Brain microvascular endothelial cell (primary cell): ENCODE measurements around the gene CAMTA2.

ENCODE experiments used
- DNase-seq: peaks from one replicate; pipeline ENCODE4 v3.0.0-alpha.2; 2020
- H3K27ac ChIP-seq: fragments of 250-450 bp; sonication (Bioruptor Pico); 2 replicates; pipeline ENCODE4 v1.5.1; 2020; ENCODE audit warnings: mild to moderate bottlenecking, moderate library complexity
- H3K27me3 ChIP-seq: fragments of 250-450 bp; sonication (Bioruptor Pico); replicated peaks from 2 replicates; pipeline ENCODE4 v1.5.1; 2020; ENCODE audit warnings: mild to moderate bottlenecking
- H3K36me3 ChIP-seq: fragments of 250-450 bp; sonication (Bioruptor Pico); replicated peaks from 2 replicates; pipeline ENCODE4 v1.5.1; 2020; ENCODE audit warnings: mild to moderate bottlenecking
- H3K4me3 ChIP-seq: 2 replicates; pipeline ENCODE4 v1.5.1; 2011; ENCODE audit warnings: low read depth, mild to moderate bottlenecking, control low read depth, low read length, moderate library complexity
- CTCF ChIP-seq: IDR thresholded peaks from 2 replicates; pipeline ENCODE4 v1.5.1; 2011; ENCODE audit warnings: low read depth, mild to moderate bottlenecking, moderate library complexity, low read length, control low read depth, inconsistent platforms; ENCODE audit errors: missing control alignments
- in situ Hi-C: cut with HindIII; loops from 2 replicates; pipeline ENCODE4 v1.10.0; 2017; ENCODE audit warnings: low sequenced_read_pairs, low pct_ligation_motif_present

The CAMTA2 gene

GRCh38 chr17:4938688-4939545, 48.6 kb downstream of the CAMTA2 start:
- Histone ChIP-seq H3K27ac (peak overlapping the region; percentile 63), H3K36me3 (peaks cover 30% of the 10 kb centered on the region), H3K4me3 (peak overlapping the region; percentile 85), H3K27me3 (no peaks in the 10 kb centered on the region)
- in situ Hi-C loops: no loop called here
- TF ChIP-seq CTCF: no peak
- DNase-seq: no peak

GRCh38 chr17:4938069-4938491, 49.4 kb downstream of the CAMTA2 start:
- no peak overlapping the region for H3K27ac ChIP-seq
- in situ Hi-C loops: no loop called here
- DNase-seq: no peak
- no peaks in the 10 kb centered on the region for H3K27me3 ChIP-seq
- H3K36me3 ChIP-seq: peaks cover 22% of the 10 kb centered on the region
- TF ChIP-seq CTCF: no peak
- no peak overlapping the region for H3K4me3 ChIP-seq

- Histone ChIP-seq H3K27me3 (no peaks in the 10 kb centered on the region), H3K36me3 (peaks cover 17% of the 10 kb centered on the region), H3K4me3 (no peak overlapping the region), H3K27ac (no peak overlapping the region)
- DNase-seq: no peak
- no peak for TF ChIP-seq CTCF
- in situ Hi-C loops: no loop called here
Observed at GRCh38 chr17:4937553-4937952, 49.9 kb downstream of the CAMTA2 start.

GRCh38 chr17:4936436-4936835, 51.0 kb downstream of the CAMTA2 start:
- TF ChIP-seq CTCF: no peak
- in situ Hi-C loops: no loop called here
- no peak overlapping the region for H3K4me3 ChIP-seq

GRCh38 chr17:4935650-4936049, 51.8 kb downstream of the CAMTA2 start:
- H3K27ac ChIP-seq: no peak overlapping the region
- H3K27me3 ChIP-seq: no peaks in the 10 kb centered on the region
- H3K36me3 ChIP-seq: peaks cover 14% of the 10 kb centered on the region
- in situ Hi-C loops: no loop called here
- H3K4me3 ChIP-seq: no peak overlapping the region
- no peak for TF ChIP-seq CTCF
- no peak for DNase-seq

More at GRCh38 chr17:4936436-4936835, 51.0 kb downstream of the CAMTA2 start:
- H3K27ac ChIP-seq: no peak overlapping the region
- no peak for DNase-seq
- no peaks in the 10 kb centered on the region for H3K27me3 ChIP-seq
- peaks cover 14% of the 10 kb centered on the region for H3K36me3 ChIP-seq
